ENCODE data around the gene FUZ.

Gene FUZ

DNA sequence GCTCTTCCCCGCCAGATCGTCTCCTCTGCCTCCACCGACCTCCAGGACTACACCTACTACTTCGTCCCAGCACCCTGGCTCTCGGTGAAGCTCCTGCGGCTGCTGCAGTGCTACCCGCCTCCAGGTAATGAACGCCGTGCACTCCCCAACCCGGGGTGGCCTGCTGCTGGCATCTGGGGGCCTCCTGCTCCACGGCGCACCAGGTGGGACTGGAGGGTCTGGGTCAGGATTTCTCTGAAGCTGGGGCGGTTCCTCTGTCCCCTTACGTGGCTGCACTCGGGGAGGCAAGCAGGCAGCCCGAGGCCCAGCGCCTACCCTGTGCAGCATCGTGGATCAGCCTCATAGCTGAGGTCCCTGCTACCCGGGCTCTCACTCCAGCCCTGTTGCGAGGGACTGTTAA, 17.5 kb downstream of the FUZ start:
- CTCF ChIA-PET, result interaction anchor here (1.4 kb wide), 1 partner anchor 115 kb away, joined by 3 read pairs; no protein-coding TSS in a partner anchor
- no peak for DNase-seq (ENCODE audit: low read depth, low spot score)
- TF ChIP-seq, protein P1, sequence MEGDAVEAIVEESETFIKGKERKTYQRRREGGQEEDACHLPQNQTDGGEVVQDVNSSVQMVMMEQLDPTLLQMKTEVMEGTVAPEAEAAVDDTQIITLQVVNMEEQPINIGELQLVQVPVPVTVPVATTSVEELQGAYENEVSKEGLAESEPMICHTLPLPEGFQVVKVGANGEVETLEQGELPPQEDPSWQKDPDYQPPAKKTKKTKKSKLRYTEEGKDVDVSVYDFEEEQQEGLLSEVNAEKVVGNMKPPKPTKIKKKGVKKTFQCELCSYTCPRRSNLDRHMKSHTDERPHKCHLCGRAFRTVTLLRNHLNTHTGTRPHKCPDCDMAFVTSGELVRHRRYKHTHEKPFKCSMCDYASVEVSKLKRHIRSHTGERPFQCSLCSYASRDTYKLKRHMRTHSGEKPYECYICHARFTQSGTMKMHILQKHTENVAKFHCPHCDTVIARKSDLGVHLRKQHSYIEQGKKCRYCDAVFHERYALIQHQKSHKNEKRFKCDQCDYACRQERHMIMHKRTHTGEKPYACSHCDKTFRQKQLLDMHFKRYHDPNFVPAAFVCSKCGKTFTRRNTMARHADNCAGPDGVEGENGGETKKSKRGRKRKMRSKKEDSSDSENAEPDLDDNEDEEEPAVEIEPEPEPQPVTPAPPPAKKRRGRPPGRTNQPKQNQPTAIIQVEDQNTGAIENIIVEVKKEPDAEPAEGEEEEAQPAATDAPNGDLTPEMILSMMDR (IDR thresholded peaks at IDR 0.05; ENCODE audit: insufficient read depth, low read length, missing control alignments), result no peak
- POLR2A ChIA-PET, result interaction anchor here (0.9 kb wide), 1 partner anchor 24 kb away, joined by 3 read pairs; no protein-coding TSS in a partner anchor
- no peak overlapping the region for H3K4me3 ChIP-seq (ENCODE audit: low read depth, low read length)

DNA sequence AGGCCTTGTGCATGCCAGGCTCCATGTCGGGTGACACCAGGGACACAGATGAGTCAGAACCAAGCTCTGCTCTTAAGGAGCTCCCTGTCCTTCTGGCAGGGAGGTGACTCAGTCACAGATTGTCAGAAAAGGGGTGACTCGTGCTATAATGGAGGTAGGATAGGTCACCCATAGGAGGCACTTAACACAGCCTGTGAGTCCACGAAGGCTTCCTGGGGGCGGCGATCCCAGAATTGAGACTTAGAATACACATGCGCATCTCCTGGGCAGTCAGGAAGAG, 19.6 kb downstream of the FUZ start:
- H3K4me3 ChIP-seq (ENCODE audit: low read depth, low read length), result no peak overlapping the region
- ChIA-PET POLR2A (no interaction called here), CTCF (no interaction called here)
- DNase-seq (ENCODE audit: low read depth, low spot score), result no peak
- TF ChIP-seq, protein P1 (IDR thresholded peaks at IDR 0.05; ENCODE audit: insufficient read depth, low read length, missing control alignments), result no peak

DNA sequence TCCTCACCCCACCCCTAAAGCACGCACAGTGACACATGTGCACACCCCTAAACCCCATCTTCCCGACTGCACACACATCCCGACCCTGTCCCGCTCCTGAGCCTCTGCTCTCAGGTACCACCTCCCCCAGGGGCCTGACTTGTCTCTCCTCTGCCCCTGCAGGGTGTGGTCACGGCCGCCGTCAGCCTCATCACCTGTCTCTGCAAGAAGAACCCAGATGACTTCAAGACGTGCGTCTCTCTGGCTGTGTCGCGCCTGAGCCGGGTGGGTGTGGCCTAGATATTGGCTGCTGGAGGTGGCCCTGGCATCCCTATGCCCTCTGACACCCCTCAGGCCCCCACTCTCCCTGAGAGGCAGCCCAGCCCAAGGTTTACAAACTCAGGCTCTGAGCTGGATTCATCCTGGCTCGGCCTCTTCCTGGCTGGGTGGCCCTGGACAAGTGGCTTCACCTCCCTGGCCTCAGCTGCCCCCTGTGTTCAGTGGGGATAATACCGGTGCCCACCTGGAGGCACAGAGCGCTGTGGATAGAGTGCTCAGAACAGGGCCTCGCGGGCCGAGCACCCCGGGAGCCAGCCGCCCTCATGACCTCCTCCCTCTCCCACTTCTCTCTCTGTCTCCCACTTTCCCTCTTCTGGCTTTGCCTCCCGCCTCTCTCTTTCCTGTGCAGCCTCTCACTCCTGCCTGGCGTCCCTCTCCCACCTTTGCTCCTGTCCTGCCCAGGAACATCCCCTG, 20.1 kb downstream of the FUZ start:
- no peak for DNase-seq (ENCODE audit: low read depth, low spot score)
- TF ChIP-seq, protein P1 (IDR thresholded peaks at IDR 0.05; ENCODE audit: insufficient read depth, low read length, missing control alignments), result no peak
- no peak overlapping the region for H3K4me3 ChIP-seq (ENCODE audit: low read depth, low read length)
- ChIA-PET CTCF (no interaction called here), POLR2A (no interaction called here)

DNA sequence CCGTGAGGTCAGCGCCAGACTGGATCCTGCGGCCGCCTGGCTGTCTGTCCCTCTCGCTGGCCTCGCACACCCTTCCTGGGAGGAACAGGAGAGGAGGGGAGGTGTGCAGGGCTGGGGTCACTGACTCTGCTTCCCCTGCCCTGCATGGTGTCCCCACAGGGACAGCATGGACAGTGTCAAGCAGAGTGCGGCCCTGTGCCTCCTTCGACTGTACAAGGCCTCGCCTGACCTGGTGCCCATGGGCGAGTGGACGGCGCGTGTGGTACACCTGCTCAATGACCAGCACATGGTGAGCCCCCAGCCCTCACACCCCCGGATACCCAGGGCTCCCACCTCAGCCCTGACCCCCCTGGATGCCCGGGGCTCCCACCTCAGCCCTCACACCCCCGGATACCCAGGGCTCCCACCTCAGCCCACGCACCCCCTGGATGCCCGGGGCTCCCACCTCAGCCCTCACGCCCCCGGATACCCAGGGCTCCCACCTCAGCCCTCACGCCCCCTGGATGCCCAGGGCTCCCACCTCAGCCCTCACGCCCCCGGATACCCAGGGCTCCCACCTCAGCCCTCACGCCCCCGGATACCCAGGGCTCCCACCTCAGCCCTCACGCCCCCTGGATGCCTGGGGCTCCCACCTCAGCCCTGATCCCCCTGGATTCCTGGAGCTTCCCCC, 21.2 kb downstream of the FUZ start:
- DNase-seq (ENCODE audit: low read depth, low spot score), result no peak
- POLR2A ChIA-PET, result no interaction called here
- no peak overlapping the region for H3K4me3 ChIP-seq (ENCODE audit: low read depth, low read length)
- TF ChIP-seq, protein P1 (IDR thresholded peaks at IDR 0.05; ENCODE audit: insufficient read depth, low read length, missing control alignments), result no peak
- CTCF ChIA-PET, result no interaction called here

DNA sequence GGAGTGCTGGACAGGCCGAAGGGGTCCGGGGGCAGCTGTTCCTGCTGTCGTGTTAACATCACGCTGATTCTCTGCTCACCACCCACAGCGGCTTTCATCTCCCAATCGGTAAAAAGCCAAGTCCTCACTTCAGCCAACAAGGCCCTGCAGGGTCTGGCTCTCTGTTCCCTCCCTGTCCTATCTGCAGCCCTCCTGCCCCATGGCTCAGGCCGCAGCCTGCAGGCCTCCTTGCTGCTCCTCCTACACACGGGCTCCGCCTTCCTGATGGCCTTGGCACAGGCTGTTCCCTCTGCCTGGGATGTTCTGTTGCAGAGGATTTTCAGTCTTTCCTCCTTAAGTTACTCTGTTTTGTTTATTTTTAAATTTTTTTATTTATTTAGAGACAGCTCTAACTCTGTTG, 22.2 kb downstream of the FUZ start:
- POLR2A ChIA-PET, result no interaction called here
- DNase-seq (ENCODE audit: low read depth, low spot score), result no peak
- TF ChIP-seq, protein P1 (IDR thresholded peaks at IDR 0.05; ENCODE audit: insufficient read depth, low read length, missing control alignments), result no peak
- no peak overlapping the region for H3K4me3 ChIP-seq (ENCODE audit: low read depth, low read length)
- CTCF ChIA-PET, result no interaction called here

DNA sequence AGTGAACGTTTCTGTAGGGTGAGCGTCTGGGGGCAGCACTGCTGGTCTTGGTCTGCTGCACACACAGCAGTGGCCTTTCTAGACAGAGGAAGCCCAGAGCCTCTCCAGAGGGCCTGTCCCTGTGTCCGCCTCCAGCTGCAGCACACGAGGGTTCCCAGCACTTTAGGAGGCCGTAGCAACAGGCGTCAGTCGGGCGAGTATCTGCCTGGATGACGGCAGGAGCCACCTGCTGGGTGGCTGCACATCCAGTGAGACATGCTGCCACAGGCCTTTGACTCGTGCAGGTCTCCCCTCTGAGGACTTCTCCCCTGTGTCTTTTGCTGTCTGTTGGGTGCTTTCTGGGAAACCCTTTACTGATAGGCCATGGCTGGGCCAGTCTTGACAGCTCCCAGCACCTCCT, 24.2 kb downstream of the FUZ start:
- POLR2A ChIA-PET, result interaction anchor here (0.7 kb wide), 1 partner anchor 21 kb away, joined by 4 read pairs; no protein-coding TSS in a partner anchor
- no peak overlapping the region for H3K4me3 ChIP-seq (ENCODE audit: low read depth, low read length)
- CTCF ChIA-PET, result no interaction called here
- DNase-seq (ENCODE audit: low read depth, low spot score), result no peak
- TF ChIP-seq, protein P1 (IDR thresholded peaks at IDR 0.05; ENCODE audit: insufficient read depth, low read length, missing control alignments), result no peak
